ENCODE measurements around the gene TPRN. TPM values are rescaled to one million over a fixed set of nuclear protein-coding genes. Genes with fewer than 3 reads are reported as not detected.
A peak's percentile ranks its signal among the peaks of the same experiment; 100 is the strongest.

TPRN gene
- total RNA-seq, 1 experiment from 2014 or later = 17.6 TPM

- no peak for DNase-seq (ENCODE audit: low spot score)
- in situ Hi-C loops (cut with HindIII; ENCODE audit: low sequenced_read_pairs) = no loop called here
These were observed 20.8 kb downstream of the TPRN start for GRCh38 chr9:137179761-137180160.

GRCh38 chr9:137178939-137179630, 21.5 kb downstream of the TPRN start:
- in situ Hi-C loops (cut with HindIII; ENCODE audit: low sequenced_read_pairs) = no loop called here

GRCh38 chr9:137178201-137178938, 22.2 kb downstream of the TPRN start:
- DNase-seq (ENCODE audit: low spot score) = no peak
- in situ Hi-C loops (cut with HindIII; ENCODE audit: low sequenced_read_pairs) = no loop called here

More at GRCh38 chr9:137178939-137179630, 21.5 kb downstream of the TPRN start:
- DNase-seq (ENCODE audit: low spot score) = no peak

- in situ Hi-C loops (cut with HindIII; ENCODE audit: low sequenced_read_pairs) = no loop called here
- peak; percentile 87 for DNase-seq (ENCODE audit: low spot score)
These were observed 24.0 kb downstream of the TPRN start for GRCh38 chr9:137176302-137177182.

GRCh38 chr9:137175345-137175961, 25.1 kb downstream of the TPRN start:
- in situ Hi-C loops (cut with HindIII; ENCODE audit: low sequenced_read_pairs) = no loop called here
- DNase-seq (ENCODE audit: low spot score) = no peak

GRCh38 chr9:137174722-137175293, 25.7 kb downstream of the TPRN start:
- peak; percentile 67 for DNase-seq (ENCODE audit: low spot score)
- in situ Hi-C loops (cut with HindIII; ENCODE audit: low sequenced_read_pairs) = loop anchor here (25.0 kb wide), 1 partner anchor 238 kb away; the partner anchor contains the start of genes C8G and FBXW5

- in situ Hi-C loops (cut with HindIII; ENCODE audit: low sequenced_read_pairs) = loop anchor here (25.0 kb wide), 1 partner anchor 237 kb away; the partner anchor contains the start of genes C8G and FBXW5
- DNase-seq (ENCODE audit: low spot score) = no peak
These were observed 26.5 kb downstream of the TPRN start for GRCh38 chr9:137173796-137174664.

- in situ Hi-C loops (cut with HindIII; ENCODE audit: low sequenced_read_pairs) = loop anchor here (25.0 kb wide), 1 partner anchor 236 kb away; the partner anchor contains the start of genes C8G and FBXW5
- DNase-seq (ENCODE audit: low spot score) = peak; percentile 54
These were observed 27.4 kb downstream of the TPRN start for GRCh38 chr9:137172901-137173795.

- in situ Hi-C loops (cut with HindIII; ENCODE audit: low sequenced_read_pairs) = loop anchor here (25.0 kb wide), 1 partner anchor 234 kb away; the partner anchor contains the start of genes C8G and FBXW5
- no peak for DNase-seq (ENCODE audit: low spot score)
These were observed 29.2 kb downstream of the TPRN start for GRCh38 chr9:137171149-137171900.

GRCh38 chr9:137170486-137171148, 29.9 kb downstream of the TPRN start:
- no peak for DNase-seq (ENCODE audit: low spot score)
- in situ Hi-C loops (cut with HindIII; ENCODE audit: low sequenced_read_pairs) = loop anchor here (25.0 kb wide), 1 partner anchor 233 kb away; the partner anchor contains the start of genes C8G and FBXW5

GRCh38 chr9:137169896-137170358, 30.6 kb downstream of the TPRN start, which contains the start of gene LRRC26:
Gene LRRC26, minus strand, starts transcription at chr9:137170051. Its CDS starts 108 bp downstream, at chr9:137169943.
- in situ Hi-C loops (cut with HindIII; ENCODE audit: low sequenced_read_pairs) = loop anchor here (25.0 kb wide), 1 partner anchor 233 kb away; the partner anchor contains the start of genes C8G and FBXW5
- no peak for DNase-seq (ENCODE audit: low spot score)

- in situ Hi-C loops (cut with HindIII; ENCODE audit: low sequenced_read_pairs) = loop anchor here (25.0 kb wide), 1 partner anchor 232 kb away; the partner anchor contains the start of genes C8G and FBXW5
- DNase-seq (ENCODE audit: low spot score) = peak; percentile 76
These were observed 31.4 kb downstream of the TPRN start for GRCh38 chr9:137168904-137169856.

- in situ Hi-C loops (cut with HindIII; ENCODE audit: low sequenced_read_pairs) = loop anchor here (25.0 kb wide), 1 partner anchor 231 kb away; the partner anchor contains the start of genes C8G and FBXW5
- no peak for DNase-seq (ENCODE audit: low spot score)
These were observed 32.0 kb downstream of the TPRN start for GRCh38 chr9:137168573-137168903.

All from G401 (cell line).